OCI-LY1 (cell line): ENCODE results near the gene IKZF2.

Experiments used
- EZH2 ChIP-seq: fragments of 200-600 bp; sonication (generic), shearing (Covaris generic); IDR thresholded peaks from 2 replicates; pipeline ENCODE4 v1.8.0; 2017; ENCODE audit warnings: borderline replicate concordance, mixed run types, mild to moderate bottlenecking, antibody characterized with exemption, low read length, moderate library complexity, mixed read lengths
- TF ChIP-seq, protein P1 (sequence below): fragments of 200-600 bp; sonication (generic), shearing (Covaris generic); IDR thresholded peaks from 2 replicates; pipeline ENCODE4 v1.5.1; 2017; ENCODE audit warnings: mild to moderate bottlenecking, antibody characterized with exemption, low read length, moderate library complexity, mixed read lengths

GRCh38 chr2:212958133-212958532, 193.3 kb downstream of the IKZF2 start:
- TF ChIP-seq, protein P1, sequence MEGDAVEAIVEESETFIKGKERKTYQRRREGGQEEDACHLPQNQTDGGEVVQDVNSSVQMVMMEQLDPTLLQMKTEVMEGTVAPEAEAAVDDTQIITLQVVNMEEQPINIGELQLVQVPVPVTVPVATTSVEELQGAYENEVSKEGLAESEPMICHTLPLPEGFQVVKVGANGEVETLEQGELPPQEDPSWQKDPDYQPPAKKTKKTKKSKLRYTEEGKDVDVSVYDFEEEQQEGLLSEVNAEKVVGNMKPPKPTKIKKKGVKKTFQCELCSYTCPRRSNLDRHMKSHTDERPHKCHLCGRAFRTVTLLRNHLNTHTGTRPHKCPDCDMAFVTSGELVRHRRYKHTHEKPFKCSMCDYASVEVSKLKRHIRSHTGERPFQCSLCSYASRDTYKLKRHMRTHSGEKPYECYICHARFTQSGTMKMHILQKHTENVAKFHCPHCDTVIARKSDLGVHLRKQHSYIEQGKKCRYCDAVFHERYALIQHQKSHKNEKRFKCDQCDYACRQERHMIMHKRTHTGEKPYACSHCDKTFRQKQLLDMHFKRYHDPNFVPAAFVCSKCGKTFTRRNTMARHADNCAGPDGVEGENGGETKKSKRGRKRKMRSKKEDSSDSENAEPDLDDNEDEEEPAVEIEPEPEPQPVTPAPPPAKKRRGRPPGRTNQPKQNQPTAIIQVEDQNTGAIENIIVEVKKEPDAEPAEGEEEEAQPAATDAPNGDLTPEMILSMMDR = no peak
- TF ChIP-seq EZH2 = no peak
